Measurements from ENCODE around the gene TWF2.

TWF2 gene

DNA sequence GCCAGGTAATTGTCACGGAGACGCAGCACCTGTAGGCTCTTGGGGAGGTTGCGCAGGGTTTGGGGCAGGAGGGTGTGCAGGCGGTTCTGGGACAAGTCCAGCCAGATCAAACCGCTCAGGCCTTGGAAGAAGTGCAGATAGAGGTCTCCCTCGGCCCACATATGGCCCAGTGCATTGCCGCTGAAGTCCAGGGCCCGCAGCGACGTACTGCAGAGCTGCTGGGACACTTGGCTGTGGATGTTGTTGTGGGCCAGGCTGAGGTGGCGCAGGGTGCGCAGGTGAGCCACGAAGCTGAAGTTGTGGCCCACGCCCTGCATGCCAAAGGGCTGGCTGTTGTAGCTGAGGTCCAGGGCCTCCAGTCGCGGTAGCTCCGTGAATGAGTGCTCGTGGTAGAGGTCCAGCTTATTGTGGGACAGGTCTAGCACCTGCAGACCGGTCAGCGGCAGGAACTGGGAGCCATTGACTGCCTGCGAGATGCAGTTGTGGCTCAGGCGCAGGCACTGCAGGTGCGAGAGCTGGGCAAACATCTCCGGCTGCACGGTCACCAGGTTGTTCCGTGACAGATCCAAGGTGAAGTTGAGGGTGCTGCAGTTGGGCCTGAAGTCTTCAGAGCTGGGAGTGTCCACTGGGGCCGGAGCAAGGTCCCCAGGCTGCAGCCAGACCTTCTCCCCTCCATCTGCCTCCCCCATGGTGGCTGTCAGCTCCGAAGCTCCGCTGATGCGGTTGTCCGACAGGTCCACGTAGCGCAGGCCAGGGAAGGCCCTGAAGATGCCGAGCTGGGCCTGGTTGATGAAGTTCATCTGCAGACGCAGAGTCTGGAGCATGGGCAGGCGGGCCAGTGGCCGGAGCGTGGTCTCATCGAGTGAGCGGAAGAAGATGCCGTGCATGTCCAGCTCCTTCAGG is 16.4 kb downstream of the TWF2 start:
- no peak overlapping the region for H2AFZ ChIP-seq (ENCODE audit: low read depth)
- no peak for TF ChIP-seq CTCF (conservative IDR thresholded peaks at IDR 0.05; ENCODE audit: low read depth, low read length)
- H3K36me3 ChIP-seq (ENCODE audit: insufficient read depth) = no peaks in the 10 kb centered on the region
- H3K4me1 ChIP-seq (ENCODE audit: low read depth, poor library complexity, severe bottlenecking) = peaks cover 25% of the 10 kb centered on the region
- no peak overlapping the region for H3K4me2 ChIP-seq
- H4K20me1 ChIP-seq (ENCODE audit: insufficient read depth) = no peaks in the 10 kb centered on the region
- no peak overlapping the region for H3K4me3 ChIP-seq (IDR thresholded peaks at IDR 0.05; ENCODE audit: insufficient read depth, low read depth, low read length)
- H3K27me3 ChIP-seq (ENCODE audit: insufficient read depth, low read depth) = no peaks in the 10 kb centered on the region
- no peak overlapping the region for H3K27ac ChIP-seq
- no peak overlapping the region for H3K9ac ChIP-seq
- H3K79me2 ChIP-seq (ENCODE audit: insufficient read depth, low read depth) = no peaks in the 10 kb centered on the region

DNA sequence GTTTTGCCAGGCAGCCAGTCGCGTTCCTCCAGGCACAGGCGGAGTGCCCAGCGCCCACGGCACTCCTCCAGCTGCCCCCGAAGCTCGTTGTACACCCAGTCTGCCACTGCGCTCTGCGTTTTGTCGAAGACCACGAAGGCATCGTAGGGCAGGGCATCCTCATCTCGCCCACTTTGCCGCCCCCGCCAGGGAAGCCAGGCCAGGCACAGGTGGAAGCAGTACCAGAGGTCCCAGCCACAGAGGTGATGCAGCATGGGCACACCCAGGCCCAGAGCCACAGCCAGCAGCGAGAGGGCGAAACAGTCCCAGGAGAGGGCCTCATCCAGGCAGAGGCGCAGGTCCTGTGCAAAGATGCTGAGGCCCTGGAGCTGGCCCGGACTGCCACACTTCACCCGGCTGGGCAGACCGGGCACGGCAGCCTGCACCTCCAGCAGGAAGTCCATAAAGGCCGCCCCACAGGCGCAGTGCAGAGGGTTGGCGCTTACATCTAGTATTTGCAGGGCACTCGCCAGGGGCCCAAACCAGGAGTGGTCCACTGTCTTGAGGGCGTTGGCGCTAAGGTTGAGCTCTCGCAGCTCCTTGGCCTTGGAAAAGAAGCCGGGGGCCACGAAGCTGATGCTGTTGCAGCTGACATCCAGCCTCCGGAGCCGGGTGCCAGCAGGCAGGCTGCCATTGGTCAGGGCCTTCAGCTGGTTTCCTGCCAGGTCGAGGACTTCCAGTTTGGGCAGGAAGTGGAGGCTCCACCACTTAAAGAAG is 17.2 kb downstream of the TWF2 start:
- no peaks in the 10 kb centered on the region for H3K36me3 ChIP-seq (ENCODE audit: insufficient read depth)
- H3K27ac ChIP-seq = no peak overlapping the region
- H2AFZ ChIP-seq (ENCODE audit: low read depth) = no peak overlapping the region
- H3K79me2 ChIP-seq (ENCODE audit: insufficient read depth, low read depth) = no peaks in the 10 kb centered on the region
- no peak overlapping the region for H3K4me3 ChIP-seq (IDR thresholded peaks at IDR 0.05; ENCODE audit: insufficient read depth, low read depth, low read length)
- H4K20me1 ChIP-seq (ENCODE audit: insufficient read depth) = no peaks in the 10 kb centered on the region
- no peak for TF ChIP-seq CTCF (conservative IDR thresholded peaks at IDR 0.05; ENCODE audit: low read depth, low read length)
- H3K9ac ChIP-seq = no peak overlapping the region
- H3K4me2 ChIP-seq = no peak overlapping the region
- no peaks in the 10 kb centered on the region for H3K27me3 ChIP-seq (ENCODE audit: insufficient read depth, low read depth)
- peaks cover 21% of the 10 kb centered on the region for H3K4me1 ChIP-seq (ENCODE audit: low read depth, poor library complexity, severe bottlenecking)

GRCh38 chr3:52221141-52221562 is 17.8 kb downstream of the TWF2 start:
- no peak overlapping the region for H3K4me2 ChIP-seq

More at GRCh38 chr3:52221141-52221562, 17.8 kb downstream of the TWF2 start:
- no peak overlapping the region for H3K9ac ChIP-seq
- H3K4me1 ChIP-seq (ENCODE audit: low read depth, poor library complexity, severe bottlenecking) = peaks cover 15% of the 10 kb centered on the region
- H3K79me2 ChIP-seq (ENCODE audit: insufficient read depth, low read depth) = no peaks in the 10 kb centered on the region
- no peak overlapping the region for H3K4me3 ChIP-seq (IDR thresholded peaks at IDR 0.05; ENCODE audit: insufficient read depth, low read depth, low read length)
- H3K36me3 ChIP-seq (ENCODE audit: insufficient read depth) = no peaks in the 10 kb centered on the region
- TF ChIP-seq CTCF (conservative IDR thresholded peaks at IDR 0.05; ENCODE audit: low read depth, low read length) = no peak
- H3K27ac ChIP-seq = no peak overlapping the region
- no peak overlapping the region for H2AFZ ChIP-seq (ENCODE audit: low read depth)
- H4K20me1 ChIP-seq (ENCODE audit: insufficient read depth) = no peaks in the 10 kb centered on the region
- no peaks in the 10 kb centered on the region for H3K27me3 ChIP-seq (ENCODE audit: insufficient read depth, low read depth)

Measured in KMS-11 (cell line).